ENCODE measurements around the gene IFNA10. TPM values are rescaled to one million over a fixed set of nuclear protein-coding genes. Genes with fewer than 3 reads are reported as not detected.
"Not testable (repeated sequence)": the region's sequence is repeated elsewhere in the genome, so short reads cannot be mapped to it uniquely, and the experiment has no call there.

IFNA10 gene
- total and polyA plus RNA-seq, 10 of the 15 experiments (the other 5 are each of a cell fraction or from before 2014, with no cell fraction given) = not detected

DNA sequence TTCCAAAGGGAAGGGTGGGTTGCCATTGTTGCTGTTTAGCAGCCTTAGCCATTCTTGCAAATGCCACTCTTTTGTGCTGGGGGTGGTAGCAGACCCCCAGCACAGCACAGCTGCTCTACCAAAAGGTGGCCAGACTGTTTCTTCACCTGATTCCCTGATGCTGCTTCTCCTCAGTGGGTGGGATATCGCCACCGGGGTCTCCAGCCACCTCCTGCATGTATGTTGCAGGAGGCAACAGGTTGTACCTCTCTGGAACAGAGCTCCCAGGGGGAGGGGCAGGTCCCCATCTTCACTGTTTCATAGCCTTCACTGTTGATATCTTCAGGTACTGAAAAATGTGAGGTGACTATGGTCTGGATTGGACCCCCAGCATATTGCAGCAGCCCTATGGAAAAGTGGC lies 3.8 kb upstream of the IFNA10 start:
- H3K4me2 ChIP-seq (ENCODE audit: control insufficient read depth, insufficient read depth); H3K36me3 ChIP-seq (ENCODE audit: control insufficient read depth in 2 of 2, insufficient read depth in 2 of 2, low read length in 1 of 2); SMC1A ChIA-PET (ENCODE audit: uncharacterized antibody, unreplicated experiment); intact Hi-C loops (cut with micrococcal nuclease; ENCODE audit: unreplicated experiment); BruUV-seq (replicated peaks); H3K9ac ChIP-seq (ENCODE audit: control insufficient read depth, insufficient read depth, low read length); FAIRE-seq; in situ Hi-C loops (cut with MboI); H3K4me3 ChIP-seq; H3K27ac ChIP-seq (ENCODE audit: control insufficient read depth, insufficient read depth); H3K4me1 ChIP-seq (ENCODE audit: control insufficient read depth, insufficient read depth, low read length); POLR2A ChIA-PET; H2AFZ ChIP-seq (ENCODE audit: control insufficient read depth, low read depth, low read length); H3K27me3 ChIP-seq (replicated peaks in 1 of 2; ENCODE audit: control insufficient read depth in 2 of 2, insufficient read depth in 2 of 2, low read length in 1 of 2); H3K79me2 ChIP-seq (ENCODE audit: control insufficient read depth, insufficient read depth, low read length); RAD21 ChIA-PET (ENCODE audit: unreplicated experiment); DNase-seq (ENCODE audit: low read depth, low spot score); H3K9me3 ChIP-seq (replicated peaks; ENCODE audit: control insufficient read depth, insufficient read depth, low read length); H4K20me1 ChIP-seq (ENCODE audit: control insufficient read depth, insufficient read depth); ATAC-seq: not testable (repeated sequence)
- WGBS (ENCODE audit: insufficient coverage, insufficient replicate concordance, low lambda C conversion rate, missing lambda C conversion rate) = 0% methylated on average over 2 of the region's 2 CpGs
- CTCF ChIA-PET = interaction anchor here (1.0 kb wide), 1 partner anchor 116 kb away, joined by 3 read pairs; no protein-coding TSS in a partner anchor

DNA sequence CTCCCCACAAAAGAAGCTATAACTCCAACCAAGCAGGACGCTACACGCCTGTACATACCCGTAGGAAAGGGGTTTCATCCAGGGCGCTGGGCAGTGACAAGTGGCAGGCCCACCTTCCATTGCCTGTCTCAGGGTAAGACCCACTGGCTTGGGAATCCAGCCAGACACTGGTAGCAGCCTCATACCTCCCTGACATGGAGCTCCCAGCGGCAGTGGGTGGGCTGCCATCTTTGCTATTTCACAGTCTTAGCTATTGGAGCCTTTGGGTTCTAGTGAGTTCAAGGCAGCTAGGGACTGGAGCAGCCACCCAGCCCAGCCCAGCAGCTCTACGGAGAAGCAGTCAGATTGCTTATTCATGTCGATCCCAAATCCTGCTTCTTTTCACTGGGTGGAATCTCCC lies 3.4 kb upstream of the IFNA10 start:
- no peaks in the 10 kb centered on the region for H3K27me3 ChIP-seq (replicated peaks in 1 of 2; ENCODE audit: control insufficient read depth in 2 of 2, insufficient read depth in 2 of 2, low read length in 1 of 2)
- H3K9me3 ChIP-seq (replicated peaks; ENCODE audit: control insufficient read depth, insufficient read depth, low read length) = no peaks in the 10 kb centered on the region
- POLR2A ChIA-PET = no interaction called here
- WGBS (ENCODE audit: insufficient coverage, insufficient replicate concordance, low lambda C conversion rate, missing lambda C conversion rate) = 55% methylated on average over 7 of the region's 7 CpGs
- H3K27ac ChIP-seq (ENCODE audit: control insufficient read depth, insufficient read depth) = no peak overlapping the region
- in situ Hi-C loops (cut with MboI) (no loop called here), intact Hi-C loops (cut with micrococcal nuclease; ENCODE audit: unreplicated experiment) (no loop called here)
- no peak overlapping the region for H3K4me3 ChIP-seq
- no peak overlapping the region for H3K9ac ChIP-seq (ENCODE audit: control insufficient read depth, insufficient read depth, low read length)
- no peaks in the 10 kb centered on the region for H4K20me1 ChIP-seq (ENCODE audit: control insufficient read depth, insufficient read depth)
- FAIRE-seq = no peak
- H2AFZ ChIP-seq (ENCODE audit: control insufficient read depth, low read depth, low read length) = no peak overlapping the region
- no peaks in the 10 kb centered on the region; the same call in 1 of the 2 replicates for H3K4me1 ChIP-seq (ENCODE audit: control insufficient read depth, insufficient read depth, low read length)
- SMC1A ChIA-PET (ENCODE audit: uncharacterized antibody, unreplicated experiment) = no interaction called here
- DNase-seq (ENCODE audit: low read depth, low spot score) = no peak
- no peak overlapping the region for H3K4me2 ChIP-seq (ENCODE audit: control insufficient read depth, insufficient read depth)
- BruUV-seq (replicated peaks) = no TSS peak
- RAD21 ChIA-PET (ENCODE audit: unreplicated experiment) = no interaction called here
- H3K36me3 ChIP-seq (ENCODE audit: control insufficient read depth in 2 of 2, insufficient read depth in 2 of 2, low read length in 1 of 2) = no peaks in the 10 kb centered on the region
- no peaks in the 10 kb centered on the region for H3K79me2 ChIP-seq (ENCODE audit: control insufficient read depth, insufficient read depth, low read length)
- no peak for ATAC-seq
- CTCF ChIA-PET = interaction anchor here (1.0 kb wide), 1 partner anchor 116 kb away, joined by 3 read pairs; no protein-coding TSS in a partner anchor
- TF ChIP-seq EGR1 (IDR thresholded peaks at IDR 0.05; ENCODE audit: borderline replicate concordance in 1 of 2, low read depth in 2 of 2, low read length in 2 of 2) (no peak), ZNF217 (IDR thresholded peaks at IDR 0.05) (no peak), CBFB (IDR thresholded peaks at IDR 0.05; ENCODE audit: low read depth) (no peak), POLR2AphosphoS5 (IDR thresholded peaks at IDR 0.05; ENCODE audit: low read length) (no peak), POU2F2 (IDR thresholded peaks at IDR 0.05; ENCODE audit: borderline replicate concordance, low read depth, low read length) (no peak), HCFC1 (IDR thresholded peaks at IDR 0.05; ENCODE audit: low read length) (no peak), CREM (IDR thresholded peaks at IDR 0.05; ENCODE audit: low read depth) (no peak), MTA3 (IDR thresholded peaks at IDR 0.05; ENCODE audit: borderline replicate concordance, low read length) (no peak), NRF1 (conservative IDR thresholded peaks at IDR 0.05; ENCODE audit: low read depth, low read length) (no peak), KDM1A (IDR thresholded peaks at IDR 0.05; ENCODE audit: borderline replicate concordance) (no peak)
- TF ChIP-seq, protein P1, sequence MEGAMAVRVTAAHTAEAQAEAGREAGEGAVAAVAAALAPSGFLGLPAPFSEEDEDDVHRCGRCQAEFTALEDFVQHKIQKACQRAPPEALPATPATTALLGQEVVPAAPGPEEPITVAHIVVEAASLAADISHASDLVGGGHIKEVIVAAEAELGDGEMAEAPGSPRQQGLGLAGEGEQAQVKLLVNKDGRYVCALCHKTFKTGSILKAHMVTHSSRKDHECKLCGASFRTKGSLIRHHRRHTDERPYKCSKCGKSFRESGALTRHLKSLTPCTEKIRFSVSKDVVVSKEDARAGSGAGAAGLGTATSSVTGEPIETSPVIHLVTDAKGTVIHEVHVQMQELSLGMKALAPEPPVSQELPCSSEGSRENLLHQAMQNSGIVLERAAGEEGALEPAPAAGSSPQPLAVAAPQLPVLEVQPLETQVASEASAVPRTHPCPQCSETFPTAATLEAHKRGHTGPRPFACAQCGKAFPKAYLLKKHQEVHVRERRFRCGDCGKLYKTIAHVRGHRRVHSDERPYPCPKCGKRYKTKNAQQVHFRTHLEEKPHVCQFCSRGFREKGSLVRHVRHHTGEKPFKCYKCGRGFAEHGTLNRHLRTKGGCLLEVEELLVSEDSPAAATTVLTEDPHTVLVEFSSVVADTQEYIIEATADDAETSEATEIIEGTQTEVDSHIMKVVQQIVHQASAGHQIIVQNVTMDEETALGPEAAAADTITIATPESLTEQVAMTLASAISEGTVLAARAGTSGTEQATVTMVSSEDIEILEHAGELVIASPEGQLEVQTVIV (IDR thresholded peaks at IDR 0.05; ENCODE audit: borderline replicate concordance, partially characterized antibody) = no peak
- TF ChIP-seq, protein P2, sequence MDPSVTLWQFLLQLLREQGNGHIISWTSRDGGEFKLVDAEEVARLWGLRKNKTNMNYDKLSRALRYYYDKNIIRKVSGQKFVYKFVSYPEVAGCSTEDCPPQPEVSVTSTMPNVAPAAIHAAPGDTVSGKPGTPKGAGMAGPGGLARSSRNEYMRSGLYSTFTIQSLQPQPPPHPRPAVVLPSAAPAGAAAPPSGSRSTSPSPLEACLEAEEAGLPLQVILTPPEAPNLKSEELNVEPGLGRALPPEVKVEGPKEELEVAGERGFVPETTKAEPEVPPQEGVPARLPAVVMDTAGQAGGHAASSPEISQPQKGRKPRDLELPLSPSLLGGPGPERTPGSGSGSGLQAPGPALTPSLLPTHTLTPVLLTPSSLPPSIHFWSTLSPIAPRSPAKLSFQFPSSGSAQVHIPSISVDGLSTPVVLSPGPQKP (IDR thresholded peaks at IDR 0.05; ENCODE audit: low read depth, low read length) = no peak
- TF ChIP-seq, protein P3, sequence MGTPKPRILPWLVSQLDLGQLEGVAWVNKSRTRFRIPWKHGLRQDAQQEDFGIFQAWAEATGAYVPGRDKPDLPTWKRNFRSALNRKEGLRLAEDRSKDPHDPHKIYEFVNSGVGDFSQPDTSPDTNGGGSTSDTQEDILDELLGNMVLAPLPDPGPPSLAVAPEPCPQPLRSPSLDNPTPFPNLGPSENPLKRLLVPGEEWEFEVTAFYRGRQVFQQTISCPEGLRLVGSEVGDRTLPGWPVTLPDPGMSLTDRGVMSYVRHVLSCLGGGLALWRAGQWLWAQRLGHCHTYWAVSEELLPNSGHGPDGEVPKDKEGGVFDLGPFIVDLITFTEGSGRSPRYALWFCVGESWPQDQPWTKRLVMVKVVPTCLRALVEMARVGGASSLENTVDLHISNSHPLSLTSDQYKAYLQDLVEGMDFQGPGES (IDR thresholded peaks at IDR 0.05) = no peak

Data from GM12878 (cell line).